ENCODE data around the gene MBLAC1. TPM values are rescaled to one million over a fixed set of nuclear protein-coding genes. Genes with fewer than 3 reads are reported as not detected.

MBLAC1 gene
- total and polyA plus RNA-seq, 12 donors = 1.2 to 3.5 (median 2.1) TPM

- intact Hi-C loops (cut with DNase I) = loop anchor here in 3 of 10 donors (5.0 to 10.0 kb wide), 3 partner anchors 42 to 171 kb away; partner anchors contain the start of genes TRIM4 (in 2 of the 3) and MBLAC1 (in 1 of the 3)
These were observed 41.3 kb upstream of the MBLAC1 start for GRCh38 chr7:100085515-100085914.

GRCh38 chr7:100087055-100087750, 39.6 kb upstream of the MBLAC1 start:
- Histone ChIP-seq H3K36me3 (peaks cover 0 to 25% (median 14%) of the 10 kb centered on the region in 9 donors), H3K9me3 (no peaks in the 10 kb centered on the region), H3K27me3 (no peaks in the 10 kb centered on the region), H3K27ac (peak overlapping the region in 1 of 10 donors; percentile 95), H3K4me1 (peaks cover 5 to 42% (median 27%) of the 10 kb centered on the region in 9 donors), H3K4me3 (no peak overlapping the region)
- WGBS, 2 donors = 75 to 76% methylated on average over 10 of the region's 10 CpGs
- intact Hi-C loops (cut with DNase I) = loop anchor here in 3 of 10 donors (5.0 to 10.0 kb wide), 3 partner anchors 40 to 172 kb away; partner anchors contain the start of genes TRIM4 (in 2 of the 3) and MBLAC1 (in 1 of the 3)
- TF ChIP-seq, protein P1, sequence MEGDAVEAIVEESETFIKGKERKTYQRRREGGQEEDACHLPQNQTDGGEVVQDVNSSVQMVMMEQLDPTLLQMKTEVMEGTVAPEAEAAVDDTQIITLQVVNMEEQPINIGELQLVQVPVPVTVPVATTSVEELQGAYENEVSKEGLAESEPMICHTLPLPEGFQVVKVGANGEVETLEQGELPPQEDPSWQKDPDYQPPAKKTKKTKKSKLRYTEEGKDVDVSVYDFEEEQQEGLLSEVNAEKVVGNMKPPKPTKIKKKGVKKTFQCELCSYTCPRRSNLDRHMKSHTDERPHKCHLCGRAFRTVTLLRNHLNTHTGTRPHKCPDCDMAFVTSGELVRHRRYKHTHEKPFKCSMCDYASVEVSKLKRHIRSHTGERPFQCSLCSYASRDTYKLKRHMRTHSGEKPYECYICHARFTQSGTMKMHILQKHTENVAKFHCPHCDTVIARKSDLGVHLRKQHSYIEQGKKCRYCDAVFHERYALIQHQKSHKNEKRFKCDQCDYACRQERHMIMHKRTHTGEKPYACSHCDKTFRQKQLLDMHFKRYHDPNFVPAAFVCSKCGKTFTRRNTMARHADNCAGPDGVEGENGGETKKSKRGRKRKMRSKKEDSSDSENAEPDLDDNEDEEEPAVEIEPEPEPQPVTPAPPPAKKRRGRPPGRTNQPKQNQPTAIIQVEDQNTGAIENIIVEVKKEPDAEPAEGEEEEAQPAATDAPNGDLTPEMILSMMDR (IDR thresholded peaks at IDR 0.05) = no peak
- DNase-seq (no peak), ATAC-seq (no peak)

More at GRCh38 chr7:100085515-100085914, 41.3 kb upstream of the MBLAC1 start:
- Histone ChIP-seq H3K36me3 (peaks cover 0 to 8% (median 0%) of the 10 kb centered on the region in 9 donors), H3K27ac (peak overlapping the region in 1 of 10 donors; percentile 95), H3K27me3 (no peaks in the 10 kb centered on the region), H3K4me1 (peaks cover 5 to 50% (median 36%) of the 10 kb centered on the region in 9 donors), H3K9me3 (no peaks in the 10 kb centered on the region), H3K4me3 (no peak overlapping the region)
- TF ChIP-seq, protein P1 (IDR thresholded peaks at IDR 0.05) = no peak
- 56 to 69% methylated on average over 3 of the region's 3 CpGs for WGBS, 2 donors
- DNase-seq (no peak), ATAC-seq (no peak)

DNA sequence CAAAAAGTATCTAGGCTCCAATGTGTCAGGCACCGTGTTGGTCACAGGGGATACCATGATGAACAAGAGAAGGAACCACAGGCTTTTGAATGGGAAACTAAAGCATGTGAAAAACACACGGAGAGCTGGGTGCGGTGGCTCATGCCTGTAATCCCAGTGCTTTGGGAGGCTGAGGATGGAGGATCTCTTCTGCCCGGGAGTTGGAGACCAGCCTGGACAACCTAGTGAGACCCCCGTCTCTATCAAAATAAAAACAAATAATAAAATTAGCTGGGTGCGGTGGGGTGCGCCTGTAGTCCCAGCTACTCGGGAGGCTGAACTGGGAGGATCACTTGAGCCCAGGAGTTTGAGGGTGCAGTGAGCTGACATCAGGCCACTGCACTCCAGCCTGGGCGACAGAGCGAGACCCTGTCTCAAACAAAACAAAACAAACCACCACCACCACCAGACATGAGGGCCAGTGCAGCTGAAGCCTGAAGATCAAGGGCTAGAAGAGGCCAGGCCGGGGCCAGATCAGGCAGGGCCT, 38.6 kb upstream of the MBLAC1 start:
- Histone ChIP-seq H3K4me1 (peaks cover 5 to 37% (median 18%) of the 10 kb centered on the region in 9 donors), H3K36me3 (peaks cover 0 to 34% (median 24%) of the 10 kb centered on the region in 9 donors), H3K4me3 (peak overlapping the region; percentile 43 to 96 (median 84)), H3K27ac (peak overlapping the region; percentile 42 to 98 (median 93)), H3K27me3 (no peaks in the 10 kb centered on the region), H3K9me3 (no peaks in the 10 kb centered on the region)
- 82 to 86% methylated on average over 11 of the region's 11 CpGs for WGBS, 2 donors
- TF ChIP-seq, protein P1 (IDR thresholded peaks at IDR 0.05) = no peak
- no peak for DNase-seq
- intact Hi-C loops (cut with DNase I) = loop anchor here in 3 of 10 donors (5.0 to 10.0 kb wide), 3 partner anchors 39 to 173 kb away; partner anchors contain the start of genes TRIM4 (in 2 of the 3) and MBLAC1 (in 1 of the 3)
- peak in 3 of 8 donors; percentile 2 to 27 (median 7) for ATAC-seq

Measured in heart right ventricle (tissue), 16 donors.